Stimulated activated CD4-positive, alpha-beta T cell treated with anti-CD3 and anti-CD28 coated beads, TNF-alpha, amount 100 ng/mL, for 48 hours (primary cell): ENCODE results near the gene TPPP.
A peak's percentile ranks its signal among the peaks of the same experiment; 100 is the strongest.

Experiments used
- DNase-seq, 3 donors: peaks; one replicate each; pipeline ENCODE4 v3.0.0-alpha.2; 2020; ENCODE audit warnings: low read depth in 3 of 3

TPPP gene

GRCh38 chr5:677131-678101 lies 15.7 kb downstream of the TPPP start:
- no peak for DNase-seq

GRCh38 chr5:676699-677076 lies 16.5 kb downstream of the TPPP start:
- DNase-seq, result no peak

GRCh38 chr5:675871-676698 lies 17.1 kb downstream of the TPPP start:
- no peak for DNase-seq

- DNase-seq, result no peak
Measured at GRCh38 chr5:675111-675870, 17.9 kb downstream of the TPPP start.

- DNase-seq, result no peak
Measured at GRCh38 chr5:674630-675011, 18.5 kb downstream of the TPPP start.

- DNase-seq, result no peak
Measured at GRCh38 chr5:673831-674629, 19.1 kb downstream of the TPPP start.

GRCh38 chr5:673161-673830 lies 19.9 kb downstream of the TPPP start:
- DNase-seq, result no peak

GRCh38 chr5:672329-673160 lies 20.6 kb downstream of the TPPP start:
- DNase-seq, result peak in 2 of 3 donors; percentile 32 to 43

- DNase-seq, result peak; percentile 32 to 64 (median 39)
Measured at GRCh38 chr5:671459-672328, 21.5 kb downstream of the TPPP start.

GRCh38 chr5:670396-671270 lies 22.5 kb downstream of the TPPP start:
- no peak for DNase-seq

- no peak for DNase-seq
Measured at GRCh38 chr5:669842-670395, 23.2 kb downstream of the TPPP start.

GRCh38 chr5:669111-669841 lies 23.9 kb downstream of the TPPP start:
- DNase-seq, result peak in 1 of 3 donors; percentile 55

- DNase-seq, result no peak
Measured at GRCh38 chr5:668283-668995, 24.7 kb downstream of the TPPP start.

- no peak for DNase-seq
Measured at GRCh38 chr5:666816-667498, 26.2 kb downstream of the TPPP start.

- DNase-seq, result no peak
Measured at GRCh38 chr5:665956-666711, 27.0 kb downstream of the TPPP start.
